ENCODE measurements around the gene GPR183. TPM values are rescaled to one million over a fixed set of nuclear protein-coding genes. Genes with fewer than 3 reads are reported as not detected.

The GPR183 gene
- total RNA-seq, 1 donor from 2014 or later, result 7.7 TPM

GRCh38 chr13:99271249-99271648 is 36.0 kb downstream of the GPR183 start:
- DNase-seq (ENCODE audit: low spot score), result no peak

- no peak for DNase-seq (ENCODE audit: low spot score)
Measured at GRCh38 chr13:99270518-99270917, 36.7 kb downstream of the GPR183 start.

- peak; percentile 75 for DNase-seq (ENCODE audit: low spot score)
Measured at GRCh38 chr13:99269627-99270241, 37.5 kb downstream of the GPR183 start.

GRCh38 chr13:99268822-99269221 is 38.4 kb downstream of the GPR183 start:
- DNase-seq (ENCODE audit: low spot score), result no peak

- DNase-seq (ENCODE audit: low spot score), result no peak
Measured at GRCh38 chr13:99267927-99268326, 39.3 kb downstream of the GPR183 start.

- no peak for DNase-seq (ENCODE audit: low spot score)
Measured at GRCh38 chr13:99266827-99267226, 40.4 kb downstream of the GPR183 start.

GRCh38 chr13:99265821-99266426 is 41.3 kb downstream of the GPR183 start:
- peak; percentile 40 for DNase-seq (ENCODE audit: low spot score)

GRCh38 chr13:99265162-99265800 is 41.9 kb downstream of the GPR183 start:
- DNase-seq (ENCODE audit: low spot score), result no peak

- DNase-seq (ENCODE audit: low spot score), result no peak
Measured at GRCh38 chr13:99264051-99264450, 43.1 kb downstream of the GPR183 start.

- no peak for DNase-seq (ENCODE audit: low spot score)
Measured at GRCh38 chr13:99263126-99263785, 43.9 kb downstream of the GPR183 start.

GRCh38 chr13:99261059-99261458 is 46.1 kb downstream of the GPR183 start:
- no peak for DNase-seq (ENCODE audit: low spot score)

- no peak for DNase-seq (ENCODE audit: low spot score)
Measured at GRCh38 chr13:99260216-99260615, 47.0 kb downstream of the GPR183 start.

- DNase-seq (ENCODE audit: low spot score), result no peak
Measured at GRCh38 chr13:99258946-99259345, 48.3 kb downstream of the GPR183 start.

- DNase-seq (ENCODE audit: low spot score), result no peak
Measured at GRCh38 chr13:99258210-99258860, 48.9 kb downstream of the GPR183 start, which contains the start of gene GPR18. GPR18 (minus strand) TSS chr13:99258379; CDS start chr13:99255872, 2,507 bp downstream.

GRCh38 chr13:99257291-99257690 is 49.9 kb downstream of the GPR183 start:
- no peak for DNase-seq (ENCODE audit: low spot score)

GRCh38 chr13:99256709-99257108 is 50.5 kb downstream of the GPR183 start:
- DNase-seq (ENCODE audit: low spot score), result no peak

GRCh38 chr13:99256283-99256682 is 50.9 kb downstream of the GPR183 start:
- no peak for DNase-seq (ENCODE audit: low spot score)

GRCh38 chr13:99255271-99255670 is 51.9 kb downstream of the GPR183 start:
- no peak for DNase-seq (ENCODE audit: low spot score)

GRCh38 chr13:99254830-99255229 is 52.4 kb downstream of the GPR183 start:
- DNase-seq (ENCODE audit: low spot score), result no peak

GRCh38 chr13:99251921-99252320 is 55.3 kb downstream of the GPR183 start:
- no peak for DNase-seq (ENCODE audit: low spot score)

GRCh38 chr13:99250982-99251825 is 56.0 kb downstream of the GPR183 start:
- no peak for DNase-seq (ENCODE audit: low spot score)

Measured in umbilical cord (tissue), 2 donors.